ENCODE results near the gene ST8SIA6. TPM values are rescaled to one million over a fixed set of nuclear protein-coding genes. Genes with fewer than 3 reads are reported as not detected.

The ST8SIA6 gene
- total and polyA plus RNA-seq, 9 of the 15 experiments (the other 6 are each of a cell fraction or from before 2014, with no cell fraction given), result 0.69 to 6.7 (median 5.0) TPM

- Histone ChIP-seq H3K9me1 (ENCODE audit: control insufficient read depth, insufficient read depth, low read length) (no peaks in the 10 kb centered on the region), H3K27ac (ENCODE audit: extremely low read depth, low read depth, low read length) (peak overlapping the region; percentile 26; the same call in 2 of the 3 replicates), H3K27me3 (ENCODE audit: control insufficient read depth in 2 of 2, insufficient read depth in 2 of 2, low read length in 2 of 2) (no peaks in the 10 kb centered on the region), H4K20me1 (replicated peaks; ENCODE audit: control insufficient read depth, insufficient read depth, low read length) (no peaks in the 10 kb centered on the region), H2AFZ (ENCODE audit: low read depth, low read length) (no peak overlapping the region), H3K4me3 (no peak overlapping the region), H3K4me2 (ENCODE audit: insufficient read depth, low read length) (peak overlapping the region; percentile 44; the same call in 1 of the 2 replicates), H3K9me3 (replicated peaks; ENCODE audit: control insufficient read depth, insufficient read depth, low read depth, low read length) (no peaks in the 10 kb centered on the region), H3K9ac (ENCODE audit: insufficient read depth in 1 of 2, low read depth in 2 of 2, low read length in 2 of 2) (0 out of 4 replicates have a peak overlapping the region, but pooled peaks of 1 of the 2 experiments have one; percentile 16), H3K4me1 (replicated peaks in 1 of 2; ENCODE audit: control insufficient read depth in 2 of 2, insufficient read depth in 2 of 2, low read length in 2 of 2) (peaks cover 7 to 31% of the 10 kb centered on the region in 2 experiments; a peak in 3 of 5 replicates), H3K36me3 (ENCODE audit: control insufficient read depth, insufficient read depth, low read length) (peaks cover 65% of the 10 kb centered on the region), H3K79me2 (ENCODE audit: control insufficient read depth, insufficient read depth, low read length) (peaks cover 67% of the 10 kb centered on the region)
- intact Hi-C loops (cut with micrococcal nuclease) (no loop called here), in situ Hi-C loops (cut with MboI) (no loop called here)
- no peak for DNase-seq (ENCODE audit: extremely low read depth in 1 of 4, low spot score in 3 of 4)
- WGBS (ENCODE audit: insufficient coverage, low coverage, missing lambda C conversion rate), result 50% methylated on average over 11 of the region's 11 CpGs
- BruUV-seq (replicated peaks), result TSS peak; percentile 0
- TF ChIP-seq RBFOX2 (IDR thresholded peaks at IDR 0.05; ENCODE audit: low read depth, low read length) (peak; percentile 17; the same call in 1 of the 2 replicates), POLR2AphosphoS2 (IDR thresholded peaks at IDR 0.05; ENCODE audit: low read length) (peak; percentile 61; the same call in 1 of the 2 replicates), GABPB1 (CRISPR knock-in tag; IDR thresholded peaks at IDR 0.05) (no peak), E2F3 (CRISPR knock-in tag; IDR thresholded peaks at IDR 0.05) (no peak), E2F8 (IDR thresholded peaks at IDR 0.05; ENCODE audit: low read depth, partially characterized antibody) (no peak), ESRRB (CRISPR knock-in tag; IDR thresholded peaks at IDR 0.05; ENCODE audit: borderline replicate concordance) (no peak), POLR2B (IDR thresholded peaks at IDR 0.05; ENCODE audit: low read depth, partially characterized antibody) (peak; percentile 49), FOSL1 (tag; conservative IDR thresholded peaks at IDR 0.05) (peak; percentile 32; the same call in 1 of the 2 replicates), SUPT5H (IDR thresholded peaks at IDR 0.05) (0 out of 2 replicates have a peak, but pooled peaks have one; percentile 15), HDAC3 (IDR thresholded peaks at IDR 0.05; ENCODE audit: borderline replicate concordance, partially characterized antibody) (no peak), SNIP1 (IDR thresholded peaks at IDR 0.05; ENCODE audit: low read depth) (no peak), U2AF1 (optimal IDR thresholded peaks at IDR 0.05; ENCODE audit: low read depth, low read length) (no peak), SFPQ (IDR thresholded peaks at IDR 0.05; ENCODE audit: low read depth, low read length) (no peak), TRIM28 (IDR thresholded peaks at IDR 0.05) (no peak), ZNF184 (CRISPR knock-in tag; IDR thresholded peaks at IDR 0.05) (no peak), NCOA4 (IDR thresholded peaks at IDR 0.05; ENCODE audit: partially characterized antibody) (no peak), POLR2AphosphoS5 (IDR thresholded peaks at IDR 0.05; ENCODE audit: control insufficient read depth, insufficient read depth, low read depth, low read length) (peak; percentile 24; the same call in 1 of the 2 replicates), POLR2A (conservative IDR thresholded peaks at IDR 0.05) (peak; percentile 54), CEBPB (tag; IDR thresholded peaks at IDR 0.05) (no peak)
- ATAC-seq, result peak; percentile 15
- ChIA-PET CTCF (ENCODE audit: low intra/inter-chr PET ratio) (no interaction called here), POLR2A (interaction anchor here (0.8 to 2.7 kb wide), 6 partner anchors 8 to 29 kb away, joined by 3 to 16 read pairs (median 6); partner anchors contain the start of gene ST8SIA6)
- FAIRE-seq, result peak; percentile 29
Observed at GRCh38 chr10:17443707-17444387, 10.5 kb downstream of the ST8SIA6 start.

Data from K562 (cell line).